GM21786 (cell line): ENCODE data around the gene RHEB.
"Not testable (repeated sequence)": the region's sequence is repeated elsewhere in the genome, so short reads cannot be mapped to it uniquely, and the experiment has no call there.

Experiments used
- ATAC-seq: cut with Tn5 transposase; IDR thresholded peaks from one replicate; pipeline ENCODE4 v1.9.1; 2021; ENCODE audit not compliant: unreplicated experiment

Gene RHEB

GRCh38 chr7:151519765-151520418 lies at the start of gene RHEB:
RHEB (minus strand) TSS chr7:151519895; CDS start chr7:151519511, 384 bp downstream.
- peak; percentile 83 for ATAC-seq

- ATAC-seq: no peak
Observed at GRCh38 chr7:151566897-151567320, 47.2 kb upstream of the RHEB start.

- ATAC-seq: no peak
Observed at GRCh38 chr7:151565541-151565940, 45.8 kb upstream of the RHEB start.

- no peak for ATAC-seq
Observed at GRCh38 chr7:151560243-151560642, 40.5 kb upstream of the RHEB start.

- no peak for ATAC-seq
Observed at GRCh38 chr7:151559557-151560183, 40.0 kb upstream of the RHEB start.

- ATAC-seq: no peak
Observed at GRCh38 chr7:151558575-151558974, 38.9 kb upstream of the RHEB start.

- ATAC-seq: no peak
Observed at GRCh38 chr7:151556592-151556991, 36.9 kb upstream of the RHEB start.

- ATAC-seq: no peak
Observed at GRCh38 chr7:151553356-151553755, 33.7 kb upstream of the RHEB start.

GRCh38 chr7:151552352-151553028 lies 32.8 kb upstream of the RHEB start:
- ATAC-seq: no peak

GRCh38 chr7:151551820-151552219 lies 32.1 kb upstream of the RHEB start:
- no peak for ATAC-seq

GRCh38 chr7:151550656-151551286 lies 31.1 kb upstream of the RHEB start:
- ATAC-seq: no peak

- ATAC-seq: no peak
Observed at GRCh38 chr7:151549644-151550043, 29.9 kb upstream of the RHEB start.

- no peak for ATAC-seq
Observed at GRCh38 chr7:151549083-151549482, 29.4 kb upstream of the RHEB start.

- ATAC-seq: no peak
Observed at GRCh38 chr7:151544183-151544582, 24.5 kb upstream of the RHEB start.

GRCh38 chr7:151542606-151543130 lies 23.0 kb upstream of the RHEB start:
- ATAC-seq: no peak

GRCh38 chr7:151541709-151542499 lies 22.2 kb upstream of the RHEB start:
- ATAC-seq: no peak

GRCh38 chr7:151540146-151540545 lies 20.5 kb upstream of the RHEB start:
- no peak for ATAC-seq

- peak; percentile 74 for ATAC-seq
Observed at GRCh38 chr7:151539088-151539671, 19.5 kb upstream of the RHEB start.

- ATAC-seq: no peak
Observed at GRCh38 chr7:151537818-151538561, 18.3 kb upstream of the RHEB start.

- ATAC-seq: not testable (repeated sequence)
Observed at GRCh38 chr7:151536178-151536577, 16.5 kb upstream of the RHEB start.
